ENCODE results near the gene MAPKAP1. TPM values are rescaled to one million over a fixed set of nuclear protein-coding genes. Genes with fewer than 3 reads are reported as not detected.

MAPKAP1 gene
- total RNA-seq, 2 donors from 2014 or later, result 75.3 to 91.6 TPM

DNA sequence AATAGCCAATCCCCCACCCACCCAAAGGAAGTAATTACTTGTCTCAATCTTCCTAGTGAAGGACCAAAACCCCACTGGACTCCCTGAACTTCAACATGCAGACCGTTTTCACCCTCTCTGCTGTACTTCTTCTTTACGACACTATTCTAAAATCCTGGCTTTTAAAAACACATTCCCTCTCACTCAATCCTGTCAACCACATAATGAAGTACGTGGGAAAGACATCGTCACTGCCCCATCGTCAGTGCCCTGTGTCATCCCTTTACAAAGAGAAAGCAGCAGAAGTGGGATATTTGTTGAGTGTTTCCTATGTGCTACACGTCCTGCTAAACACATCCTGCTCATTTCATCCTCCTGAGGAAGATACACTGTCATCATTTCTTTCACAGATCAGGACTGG lies 54.2 kb downstream of the MAPKAP1 start:
- no peak for DNase-seq
- Mint-ChIP-seq H3K27me3 (ENCODE audit: insufficient read depth) (no peaks in the 10 kb centered on the region), H3K27ac (no peak overlapping the region), H3K36me3 (ENCODE audit: low read depth) (peaks cover 2% of the 10 kb centered on the region), H3K9me3 (no peaks in the 10 kb centered on the region), H3K4me1 (peaks cover 70% of the 10 kb centered on the region), H3K4me3 (no peak overlapping the region)
- no peak overlapping the region for H3K4me3 ChIP-seq (ENCODE audit: low read length)
- H3K27ac ChIP-seq (ENCODE audit: low read depth, low read length), result no peak overlapping the region
- WGBS, 2 experiments (ENCODE audit: insufficient coverage in 1 of 2, insufficient read length in 1 of 2), result 70 to 89% methylated on average over 3 to 6 of the region's 6 CpGs
- H3K4me1 ChIP-seq (ENCODE audit: control insufficient read depth, insufficient read depth, low read length), result peaks cover 12% of the 10 kb centered on the region
- no peaks in the 10 kb centered on the region for H3K36me3 ChIP-seq (ENCODE audit: control insufficient read depth, insufficient read depth, low read length)
- no peaks in the 10 kb centered on the region for H3K27me3 ChIP-seq (ENCODE audit: control insufficient read depth, insufficient read depth, low read length, poor library complexity, severe bottlenecking)
- TF ChIP-seq, protein P1, sequence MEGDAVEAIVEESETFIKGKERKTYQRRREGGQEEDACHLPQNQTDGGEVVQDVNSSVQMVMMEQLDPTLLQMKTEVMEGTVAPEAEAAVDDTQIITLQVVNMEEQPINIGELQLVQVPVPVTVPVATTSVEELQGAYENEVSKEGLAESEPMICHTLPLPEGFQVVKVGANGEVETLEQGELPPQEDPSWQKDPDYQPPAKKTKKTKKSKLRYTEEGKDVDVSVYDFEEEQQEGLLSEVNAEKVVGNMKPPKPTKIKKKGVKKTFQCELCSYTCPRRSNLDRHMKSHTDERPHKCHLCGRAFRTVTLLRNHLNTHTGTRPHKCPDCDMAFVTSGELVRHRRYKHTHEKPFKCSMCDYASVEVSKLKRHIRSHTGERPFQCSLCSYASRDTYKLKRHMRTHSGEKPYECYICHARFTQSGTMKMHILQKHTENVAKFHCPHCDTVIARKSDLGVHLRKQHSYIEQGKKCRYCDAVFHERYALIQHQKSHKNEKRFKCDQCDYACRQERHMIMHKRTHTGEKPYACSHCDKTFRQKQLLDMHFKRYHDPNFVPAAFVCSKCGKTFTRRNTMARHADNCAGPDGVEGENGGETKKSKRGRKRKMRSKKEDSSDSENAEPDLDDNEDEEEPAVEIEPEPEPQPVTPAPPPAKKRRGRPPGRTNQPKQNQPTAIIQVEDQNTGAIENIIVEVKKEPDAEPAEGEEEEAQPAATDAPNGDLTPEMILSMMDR (conservative IDR thresholded peaks at IDR 0.05), result no peak
- no peak overlapping the region for H3K9ac ChIP-seq (ENCODE audit: extremely low read depth, low read length, poor library complexity, severe bottlenecking)
- no peaks in the 10 kb centered on the region for H3K9me3 ChIP-seq (ENCODE audit: control insufficient read depth, low read length)

DNA sequence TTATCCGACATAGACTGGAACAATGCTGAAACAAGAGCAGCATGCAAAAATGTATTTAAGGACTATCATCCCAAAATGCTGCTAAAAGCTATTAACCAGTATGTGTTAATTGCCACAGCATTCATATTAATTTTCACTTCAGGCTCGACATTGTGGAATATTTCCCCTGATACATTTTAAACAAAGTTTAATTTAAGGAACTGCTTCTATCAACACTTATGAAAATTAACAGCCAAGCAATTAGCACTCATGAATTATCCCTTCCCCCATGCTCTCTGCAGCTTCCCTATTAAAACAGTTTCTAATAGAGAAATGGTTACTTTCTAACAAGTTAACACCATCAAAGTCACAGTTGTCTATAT lies 54.8 kb downstream of the MAPKAP1 start:
- Histone ChIP-seq H3K27me3 (ENCODE audit: control insufficient read depth, insufficient read depth, low read length, poor library complexity, severe bottlenecking) (no peaks in the 10 kb centered on the region), H3K4me3 (ENCODE audit: low read length) (no peak overlapping the region), H3K4me1 (ENCODE audit: control insufficient read depth, insufficient read depth, low read length) (peaks cover 12% of the 10 kb centered on the region), H3K9me3 (ENCODE audit: control insufficient read depth, low read length) (no peaks in the 10 kb centered on the region), H3K27ac (ENCODE audit: low read depth, low read length) (no peak overlapping the region), H3K36me3 (ENCODE audit: control insufficient read depth, insufficient read depth, low read length) (no peaks in the 10 kb centered on the region), H3K9ac (ENCODE audit: extremely low read depth, low read length, poor library complexity, severe bottlenecking) (no peak overlapping the region)
- no peak for DNase-seq
- H3K27me3 Mint-ChIP-seq (ENCODE audit: insufficient read depth), result no peaks in the 10 kb centered on the region
- 88 to 89% methylated on average over 2 of the region's 2 CpGs for WGBS, 2 experiments (ENCODE audit: insufficient coverage in 1 of 2, insufficient read length in 1 of 2)
- H3K36me3 Mint-ChIP-seq (ENCODE audit: low read depth), result peaks cover 2% of the 10 kb centered on the region
- peaks cover 70% of the 10 kb centered on the region for H3K4me1 Mint-ChIP-seq
- TF ChIP-seq, protein P1 (conservative IDR thresholded peaks at IDR 0.05), result no peak
- H3K4me3 Mint-ChIP-seq, result no peak overlapping the region
- H3K27ac Mint-ChIP-seq, result no peak overlapping the region
- no peaks in the 10 kb centered on the region for H3K9me3 Mint-ChIP-seq

DNA sequence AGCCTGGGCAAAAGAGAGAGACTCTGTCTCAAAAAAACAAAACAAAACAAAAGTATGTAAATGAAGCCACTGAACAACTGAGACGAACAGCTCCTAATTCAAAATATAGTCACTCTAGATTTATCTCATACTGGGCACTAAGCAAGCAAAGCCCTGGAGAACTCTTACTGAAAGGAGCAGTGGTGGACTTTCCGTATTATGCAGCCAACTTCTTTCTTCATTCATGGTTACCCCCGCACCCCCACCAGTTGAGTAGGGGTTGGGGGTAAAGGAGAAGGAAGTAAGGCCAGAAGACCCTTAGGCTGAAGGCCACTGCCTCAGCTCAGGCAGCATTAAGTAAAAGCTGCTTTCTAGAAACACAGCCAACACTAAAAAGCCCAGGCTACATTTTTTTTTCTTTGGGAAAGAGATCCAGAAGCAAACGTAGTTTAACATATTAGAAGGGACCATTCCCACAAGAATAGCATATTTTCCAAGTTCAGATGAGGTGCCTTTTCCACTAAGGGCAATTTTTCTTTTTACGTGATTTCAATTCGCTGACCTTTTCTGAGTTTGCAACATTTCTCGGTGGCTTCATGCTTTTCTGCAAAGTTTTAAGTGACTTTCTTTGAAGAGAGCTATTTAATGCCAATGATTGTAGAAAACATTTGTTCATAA lies 55.3 kb downstream of the MAPKAP1 start:
- DNase-seq, result no peak
- peaks cover 68% of the 10 kb centered on the region for H3K4me1 Mint-ChIP-seq
- Histone ChIP-seq H3K9me3 (ENCODE audit: control insufficient read depth, low read length) (no peaks in the 10 kb centered on the region), H3K4me3 (ENCODE audit: low read length) (no peak overlapping the region), H3K4me1 (ENCODE audit: control insufficient read depth, insufficient read depth, low read length) (peaks cover 12% of the 10 kb centered on the region), H3K36me3 (ENCODE audit: control insufficient read depth, insufficient read depth, low read length) (no peaks in the 10 kb centered on the region), H3K9ac (ENCODE audit: extremely low read depth, low read length, poor library complexity, severe bottlenecking) (no peak overlapping the region), H3K27ac (ENCODE audit: low read depth, low read length) (no peak overlapping the region), H3K27me3 (ENCODE audit: control insufficient read depth, insufficient read depth, low read length, poor library complexity, severe bottlenecking) (no peaks in the 10 kb centered on the region)
- H3K27me3 Mint-ChIP-seq (ENCODE audit: insufficient read depth), result no peaks in the 10 kb centered on the region
- TF ChIP-seq, protein P1 (conservative IDR thresholded peaks at IDR 0.05), result no peak
- H3K9me3 Mint-ChIP-seq, result no peaks in the 10 kb centered on the region
- no peak overlapping the region for H3K27ac Mint-ChIP-seq
- peaks cover 2% of the 10 kb centered on the region for H3K36me3 Mint-ChIP-seq (ENCODE audit: low read depth)
- 84 to 94% methylated on average over 4 to 7 of the region's 7 CpGs for WGBS, 2 experiments (ENCODE audit: insufficient coverage in 1 of 2, insufficient read length in 1 of 2)
- no peak overlapping the region for H3K4me3 Mint-ChIP-seq
